Tibial nerve (tissue), 4 donors: ENCODE data around the gene COL4A2.

ENCODE experiments used
- CTCF ChIP-seq, 5 experiments: fragments of 200-600 bp in 3 of 5; fragments of 450-650 bp in 2 of 5; sonication (generic) in 3 of 5; IDR thresholded peaks; one replicate each; pipeline ENCODE4 v1.5.1; 2016 to 2019; ENCODE audit warnings: antibody characterized with exemption in 5 of 5, mild to moderate bottlenecking in 3 of 5, moderate library complexity in 2 of 5
- EP300 ChIP-seq, 2 donors: sonication (generic); formaldehyde crosslinking; IDR thresholded peaks; one replicate each; pipeline ENCODE4 v1.6.1; 2017; ENCODE audit warnings: antibody characterized with exemption in 2 of 2, mild to moderate bottlenecking in 1 of 2
- POLR2A ChIP-seq, 2 donors: fragments of 450-650 bp; IDR thresholded peaks; one replicate each; pipeline ENCODE4 v1.6.1; 2017; ENCODE audit warnings: antibody characterized with exemption in 2 of 2, mild to moderate bottlenecking in 2 of 2, moderate library complexity in 2 of 2

- TF ChIP-seq CTCF (IDR thresholded peaks at IDR 0.05) (no peak), EP300 (IDR thresholded peaks at IDR 0.05) (no peak), POLR2A (IDR thresholded peaks at IDR 0.05) (no peak)
Observed at GRCh38 chr13:110483386-110483968, 176.4 kb downstream of the COL4A2 start.
